ENCODE results near the gene SMIM36.
A peak's percentile ranks its signal among the peaks of the same experiment; 100 is the strongest.
"Not testable (repeated sequence)": the region's sequence is repeated elsewhere in the genome, so short reads cannot be mapped to it uniquely, and the experiment has no call there.

SMIM36 gene

GRCh38 chr17:55451203-55451641 is 60.0 kb downstream of the SMIM36 start:
- peak; percentile 83 for DNase-seq (ENCODE audit: extremely low read depth, low read depth)
- H3K4me3 ChIP-seq (replicated peaks; ENCODE audit: low read depth, low read length) = no peak overlapping the region
- TF ChIP-seq CTCF (IDR thresholded peaks at IDR 0.05; ENCODE audit: low read depth, low read length, missing control alignments) = no peak

DNA sequence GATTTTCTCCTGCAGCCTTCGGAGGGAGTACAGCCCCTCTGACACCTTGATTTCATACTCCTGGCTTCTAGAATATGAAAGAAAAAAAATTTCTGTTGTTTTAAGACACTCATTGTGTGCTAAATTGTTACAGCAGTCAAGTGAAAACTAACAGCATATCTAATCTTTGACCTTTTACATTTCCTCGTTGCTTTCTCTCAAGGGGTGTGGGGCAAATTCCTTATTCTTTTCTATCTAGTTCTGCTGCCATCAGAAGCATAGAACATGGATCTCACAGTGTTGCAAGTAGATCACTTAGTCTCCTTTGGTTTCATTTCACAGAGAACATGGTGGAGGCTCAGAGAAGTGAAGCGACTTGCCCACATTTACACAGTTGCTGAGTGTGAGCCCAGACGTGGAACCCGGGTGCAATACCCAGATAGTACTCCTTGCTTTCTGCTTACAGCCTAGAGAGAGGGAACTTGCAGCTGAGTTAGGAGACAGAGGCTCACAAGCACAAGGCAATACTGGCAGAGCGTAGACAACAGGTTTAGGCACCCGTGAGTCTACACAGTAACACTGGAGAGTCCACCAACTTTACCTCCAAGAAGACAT is 60.9 kb downstream of the SMIM36 start:
- H3K4me3 ChIP-seq (replicated peaks; ENCODE audit: low read depth, low read length) = no peak overlapping the region
- no peak for DNase-seq (ENCODE audit: extremely low read depth, low read depth)
- TF ChIP-seq CTCF (IDR thresholded peaks at IDR 0.05; ENCODE audit: low read depth, low read length, missing control alignments) = no peak

GRCh38 chr17:55448681-55449080 is 62.6 kb downstream of the SMIM36 start:
- no peak for TF ChIP-seq CTCF (IDR thresholded peaks at IDR 0.05; ENCODE audit: low read depth, low read length, missing control alignments)
- DNase-seq (ENCODE audit: extremely low read depth, low read depth) = peak; percentile 50

GRCh38 chr17:55446581-55447205 is 64.6 kb downstream of the SMIM36 start:
- H3K4me3 ChIP-seq (replicated peaks; ENCODE audit: low read depth, low read length) = no peak overlapping the region
- TF ChIP-seq CTCF (IDR thresholded peaks at IDR 0.05; ENCODE audit: low read depth, low read length, missing control alignments) = no peak
- no peak for DNase-seq (ENCODE audit: extremely low read depth, low read depth)

More at GRCh38 chr17:55448681-55449080, 62.6 kb downstream of the SMIM36 start:
- H3K4me3 ChIP-seq (replicated peaks; ENCODE audit: low read depth, low read length) = no peak overlapping the region

DNA sequence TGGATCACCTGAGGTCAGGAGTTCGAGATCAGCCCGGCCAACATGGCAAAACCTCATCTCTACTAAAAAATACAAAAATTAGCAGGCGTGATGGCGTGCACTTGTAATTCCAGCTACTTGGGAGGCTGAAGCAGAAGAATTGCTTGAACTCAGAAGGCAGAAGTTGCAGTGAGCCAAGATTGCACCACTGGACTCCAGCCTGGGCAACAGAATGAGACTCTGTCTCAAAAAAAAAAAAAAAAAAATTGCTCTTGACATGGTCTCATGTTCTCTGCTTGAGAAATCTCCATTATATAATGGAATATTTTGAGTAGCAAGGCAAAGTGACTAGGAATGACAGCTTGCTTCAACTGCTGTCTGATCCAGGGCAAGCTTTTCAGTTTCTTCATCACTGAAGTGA is 65.2 kb downstream of the SMIM36 start:
- not testable (repeated sequence) for H3K4me3 ChIP-seq (replicated peaks; ENCODE audit: low read depth, low read length); DNase-seq (ENCODE audit: extremely low read depth, low read depth)

DNA sequence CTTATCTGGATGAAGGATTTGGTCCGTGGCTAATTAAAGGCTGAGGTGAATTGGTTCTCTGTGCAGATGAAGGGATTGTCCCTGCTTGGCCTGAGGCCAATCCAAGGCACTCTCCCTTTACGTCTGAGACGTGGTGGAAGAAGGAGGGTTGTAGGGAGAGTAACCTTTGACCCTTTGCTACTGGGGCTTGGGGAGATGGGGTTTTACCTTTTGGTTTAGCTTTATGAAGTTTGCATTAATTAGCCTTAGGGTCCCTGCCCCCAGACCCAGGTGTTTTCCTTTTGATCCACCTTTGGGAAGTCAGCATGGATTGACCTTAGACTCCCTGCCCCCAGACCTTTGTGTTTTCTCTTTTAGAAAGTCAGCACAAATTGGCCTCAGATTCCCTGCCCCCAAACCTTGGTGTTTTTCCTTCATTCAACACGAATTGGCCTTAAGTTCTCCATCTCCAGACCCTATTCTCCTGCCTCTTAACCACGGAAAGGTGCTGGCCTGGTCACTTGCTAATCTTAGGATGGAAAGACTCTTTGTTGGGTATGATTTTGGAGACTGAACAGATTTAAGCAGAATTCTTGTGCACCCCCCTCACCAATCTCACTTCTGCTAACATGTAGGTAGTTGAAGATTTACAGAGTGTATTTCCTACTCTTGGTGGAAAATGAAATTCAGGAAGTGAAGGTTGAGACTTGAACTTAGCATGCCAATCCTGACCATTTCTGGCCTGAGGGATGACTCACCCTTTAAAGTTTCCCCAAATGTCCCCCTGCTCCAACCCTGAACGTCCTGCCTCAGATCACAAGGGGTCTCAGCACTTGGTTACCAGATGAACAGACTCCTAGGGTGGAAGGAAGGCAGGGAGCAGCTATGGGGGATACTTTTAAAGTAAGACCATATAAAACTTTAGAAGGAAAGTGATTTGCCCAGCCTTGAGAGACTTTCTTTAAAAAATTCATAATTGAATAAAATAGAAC is 66.5 kb downstream of the SMIM36 start:
- no peak overlapping the region for H3K4me3 ChIP-seq (replicated peaks; ENCODE audit: low read depth, low read length)
- peak; percentile 40 for DNase-seq (ENCODE audit: extremely low read depth, low read depth)
- no peak for TF ChIP-seq CTCF (IDR thresholded peaks at IDR 0.05; ENCODE audit: low read depth, low read length, missing control alignments)

- TF ChIP-seq CTCF (IDR thresholded peaks at IDR 0.05; ENCODE audit: low read depth, low read length, missing control alignments) = no peak
- no peak for DNase-seq (ENCODE audit: extremely low read depth, low read depth)
Measured at GRCh38 chr17:55443904-55444303, 67.3 kb downstream of the SMIM36 start.

More at GRCh38 chr17:55443904-55444303, 67.3 kb downstream of the SMIM36 start:
- H3K4me3 ChIP-seq (replicated peaks; ENCODE audit: low read depth, low read length) = no peak overlapping the region

Measured in HFF-Myc (cell line).